Endometrium (tissue), 2 donors: ENCODE results near the gene IL15RA.

Experiments used
- FAIRE-seq: peaks from 2 replicates; lab custom pipeline; 2012; peaks lifted over from hg19 to GRCh38; lab: Jason Lieb, UNC
- donor health status: control.
- donor health status: control.

Gene IL15RA

GRCh38 chr10:6005856-6006395 lies 28.6 kb upstream of the IL15RA start:
- no peak for FAIRE-seq

- peak; percentile 75 for FAIRE-seq
Measured at GRCh38 chr10:6005161-6005804, 27.9 kb upstream of the IL15RA start.

GRCh38 chr10:6002809-6003510 lies 25.6 kb upstream of the IL15RA start:
- no peak for FAIRE-seq

- no peak for FAIRE-seq
Measured at GRCh38 chr10:5999440-6000165, 22.3 kb upstream of the IL15RA start.

GRCh38 chr10:5996696-5997095 lies 19.4 kb upstream of the IL15RA start:
- no peak for FAIRE-seq

- no peak for FAIRE-seq
Measured at GRCh38 chr10:5992398-5992797, 15.1 kb upstream of the IL15RA start.

GRCh38 chr10:5991708-5992107 lies 14.4 kb upstream of the IL15RA start:
- FAIRE-seq, result no peak

GRCh38 chr10:5989756-5990155 lies 12.4 kb upstream of the IL15RA start:
- peak; percentile 99 for FAIRE-seq

GRCh38 chr10:5988336-5988920 lies 11.1 kb upstream of the IL15RA start:
- no peak for FAIRE-seq

GRCh38 chr10:5987747-5988146 lies 10.4 kb upstream of the IL15RA start:
- no peak for FAIRE-seq

- FAIRE-seq, result no peak
Measured at GRCh38 chr10:5985029-5985428, 7.7 kb upstream of the IL15RA start.

- FAIRE-seq, result no peak
Measured at GRCh38 chr10:5983774-5984173, 6.4 kb upstream of the IL15RA start.

GRCh38 chr10:5981529-5981928 lies 4.2 kb upstream of the IL15RA start:
- no peak for FAIRE-seq

- no peak for FAIRE-seq
Measured at GRCh38 chr10:5978230-5978489, 817 bp upstream of the IL15RA start.

- no peak for FAIRE-seq
Measured at GRCh38 chr10:5976512-5977470, 552 bp downstream of the IL15RA start.

GRCh38 chr10:5975641-5976473 lies 1.5 kb downstream of the IL15RA start:
- no peak for FAIRE-seq

GRCh38 chr10:5973069-5973468 lies 4.3 kb downstream of the IL15RA start:
- no peak for FAIRE-seq

- FAIRE-seq, result no peak
Measured at GRCh38 chr10:5971886-5972285, 5.5 kb downstream of the IL15RA start.

GRCh38 chr10:5971315-5971832 lies 6.0 kb downstream of the IL15RA start:
- no peak for FAIRE-seq

GRCh38 chr10:5970527-5970926 lies 6.8 kb downstream of the IL15RA start:
- no peak for FAIRE-seq

GRCh38 chr10:5970066-5970465 lies 7.3 kb downstream of the IL15RA start:
- no peak for FAIRE-seq
